Measurements from ENCODE around the gene SHF.
A peak's percentile ranks its signal among the peaks of the same experiment; 100 is the strongest.

SHF gene

GRCh38 chr15:45199136-45199810 is 11.5 kb upstream of the SHF start:
- H3K4me3 ChIP-seq (replicated peaks; ENCODE audit: low read depth, low read length) = peak overlapping the region; percentile 87
- no peak for DNase-seq (ENCODE audit: low read depth)
- no peak for TF ChIP-seq CTCF (IDR thresholded peaks at IDR 0.05; ENCODE audit: low read length, missing control alignments)

DNA sequence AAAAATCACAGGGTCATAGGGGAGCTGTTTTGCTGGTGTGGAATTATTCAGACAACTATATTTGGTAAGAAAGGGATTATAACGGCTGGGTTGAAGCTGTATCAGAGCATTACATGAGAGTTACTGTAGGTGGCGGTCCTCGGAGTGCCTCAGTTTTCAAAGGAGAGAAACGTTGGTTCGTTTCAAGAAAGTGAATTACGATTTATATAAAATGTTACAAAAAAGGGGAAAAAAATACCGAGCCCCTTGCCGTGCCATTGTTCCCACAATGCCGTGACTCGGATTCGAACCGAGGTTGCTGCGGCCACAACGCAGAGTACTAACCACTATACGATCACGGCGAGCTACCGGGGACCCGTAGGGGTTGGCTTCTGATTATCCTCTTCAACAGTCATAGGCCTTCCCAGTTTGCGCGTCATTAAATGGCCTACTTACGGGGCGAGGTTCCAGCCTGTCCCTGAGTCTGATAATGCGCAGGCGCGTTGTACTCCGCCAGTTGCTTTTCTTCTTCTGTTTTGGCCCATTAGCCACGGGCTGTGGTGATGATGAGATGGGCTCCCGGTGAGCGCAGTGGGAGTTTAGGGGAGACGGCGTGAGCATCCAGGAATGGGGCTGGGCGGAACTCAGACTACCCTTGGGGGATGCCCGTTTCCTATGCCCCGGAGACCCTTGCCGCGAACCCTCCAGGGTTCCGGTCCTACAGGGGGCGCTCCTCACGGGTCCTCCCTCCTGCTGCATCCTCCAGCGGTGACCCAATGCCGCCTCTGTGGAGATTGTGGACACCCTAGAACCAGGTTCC is 10.8 kb upstream of the SHF start:
- peak; percentile 77 for TF ChIP-seq CTCF (IDR thresholded peaks at IDR 0.05; ENCODE audit: low read length, missing control alignments)
- H3K4me3 ChIP-seq (replicated peaks; ENCODE audit: low read depth, low read length) = peak overlapping the region; percentile 87
- peak; percentile 99 for DNase-seq (ENCODE audit: low read depth)

- no peak for DNase-seq (ENCODE audit: low read depth)
- peak overlapping the region; percentile 87 for H3K4me3 ChIP-seq (replicated peaks; ENCODE audit: low read depth, low read length)
- no peak for TF ChIP-seq CTCF (IDR thresholded peaks at IDR 0.05; ENCODE audit: low read length, missing control alignments)
These were observed 9.7 kb upstream of the SHF start for GRCh38 chr15:45197512-45197911.

GRCh38 chr15:45187578-45187893 is 230 bp downstream of the SHF start:
- H3K4me3 ChIP-seq (replicated peaks; ENCODE audit: low read depth, low read length) = peak overlapping the region; percentile 64
- TF ChIP-seq CTCF (IDR thresholded peaks at IDR 0.05; ENCODE audit: low read length, missing control alignments) = no peak
- no peak for DNase-seq (ENCODE audit: low read depth)

DNA sequence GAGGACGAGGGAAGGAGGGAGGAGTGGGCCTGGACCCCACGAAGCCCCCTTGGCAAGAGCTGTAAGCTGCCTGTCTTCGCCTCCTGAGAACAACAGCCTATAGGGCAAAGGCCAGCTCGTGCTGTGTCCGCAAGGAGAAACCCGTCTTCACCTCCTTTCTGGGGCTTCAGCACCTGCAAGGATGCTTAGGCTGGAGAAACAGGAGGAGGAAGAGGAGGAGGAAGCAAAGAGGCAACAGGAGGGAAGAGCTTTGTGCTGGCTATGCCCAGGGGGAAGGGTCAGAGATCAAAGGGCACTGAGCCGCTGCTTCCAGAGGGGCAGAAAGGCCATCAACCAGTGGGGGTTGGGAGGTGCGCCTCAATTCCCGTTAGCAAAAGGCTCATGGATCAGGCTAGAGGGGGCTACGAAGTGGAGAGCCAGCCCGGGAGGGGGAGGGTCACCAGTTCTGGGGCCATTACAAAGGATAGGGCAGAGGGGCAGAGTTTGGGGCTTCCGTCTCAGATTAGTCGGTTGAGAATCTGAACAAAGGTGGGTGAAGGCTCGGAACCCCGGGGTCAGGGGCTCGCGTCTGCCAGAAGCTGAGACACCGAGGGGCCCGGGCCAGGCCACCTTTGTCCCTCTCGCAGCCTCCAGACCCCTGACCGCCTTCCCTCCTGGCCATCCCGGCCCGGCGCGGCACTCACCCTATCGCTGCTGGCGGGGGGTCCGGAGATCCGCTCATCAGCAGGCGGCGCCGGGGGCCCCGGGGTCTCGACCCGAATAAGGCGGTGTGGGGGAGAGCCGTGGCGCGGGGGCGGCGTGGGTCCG is 792 bp downstream of the SHF start:
- no peak for DNase-seq (ENCODE audit: low read depth)
- H3K4me3 ChIP-seq (replicated peaks; ENCODE audit: low read depth, low read length) = peak overlapping the region; percentile 64
- no peak for TF ChIP-seq CTCF (IDR thresholded peaks at IDR 0.05; ENCODE audit: low read length, missing control alignments)

DNA sequence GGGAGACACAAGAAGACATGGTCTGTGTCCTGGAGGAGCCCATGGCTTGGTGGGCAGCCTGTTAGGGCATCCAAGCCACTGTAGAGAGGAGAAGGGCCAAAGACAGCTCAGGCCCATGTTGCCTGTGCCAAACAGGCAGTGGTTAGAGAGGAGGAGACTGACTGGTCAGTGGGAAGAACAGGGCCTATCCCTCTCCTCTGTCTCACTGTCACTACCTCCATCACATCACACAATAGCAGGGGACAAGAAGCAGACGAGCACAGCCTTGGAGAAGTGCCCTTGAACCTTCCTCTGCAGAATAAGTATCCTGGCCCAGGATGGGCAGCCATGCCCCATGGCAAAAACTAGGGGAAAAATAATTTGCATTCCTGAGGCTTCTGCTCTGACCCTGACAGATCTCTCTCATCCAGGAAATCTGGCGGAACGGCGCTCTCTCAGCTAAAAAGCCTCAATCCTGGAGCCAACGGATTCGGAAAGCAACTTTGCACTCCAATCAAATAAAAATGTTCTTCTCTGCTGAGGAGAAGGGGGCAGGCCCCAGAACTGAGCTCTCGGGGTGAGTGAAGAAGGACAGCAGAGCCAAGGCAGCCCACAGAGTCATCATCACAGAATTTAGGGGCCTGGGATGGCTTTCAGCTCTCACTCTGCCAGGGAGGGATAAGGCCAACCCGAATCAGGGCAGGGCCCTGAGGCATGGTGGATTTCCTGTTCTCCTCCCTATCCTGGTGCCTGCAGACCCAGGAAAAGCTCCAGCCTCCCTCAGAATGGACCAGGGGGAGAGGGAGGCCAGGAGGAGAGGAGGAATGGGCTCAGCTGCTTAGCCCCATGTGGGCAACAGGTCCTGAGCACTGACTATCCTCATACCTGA is 1.6 kb downstream of the SHF start:
- no peak for TF ChIP-seq CTCF (IDR thresholded peaks at IDR 0.05; ENCODE audit: low read length, missing control alignments)
- no peak for DNase-seq (ENCODE audit: low read depth)
- H3K4me3 ChIP-seq (replicated peaks; ENCODE audit: low read depth, low read length) = no peak overlapping the region
